ENCODE results near the gene TRIM66. TPM values are rescaled to one million over a fixed set of nuclear protein-coding genes. Genes with fewer than 3 reads are reported as not detected.

Gene TRIM66
- total RNA-seq, 1 donor from 2014 or later, result 3.9 TPM

DNA sequence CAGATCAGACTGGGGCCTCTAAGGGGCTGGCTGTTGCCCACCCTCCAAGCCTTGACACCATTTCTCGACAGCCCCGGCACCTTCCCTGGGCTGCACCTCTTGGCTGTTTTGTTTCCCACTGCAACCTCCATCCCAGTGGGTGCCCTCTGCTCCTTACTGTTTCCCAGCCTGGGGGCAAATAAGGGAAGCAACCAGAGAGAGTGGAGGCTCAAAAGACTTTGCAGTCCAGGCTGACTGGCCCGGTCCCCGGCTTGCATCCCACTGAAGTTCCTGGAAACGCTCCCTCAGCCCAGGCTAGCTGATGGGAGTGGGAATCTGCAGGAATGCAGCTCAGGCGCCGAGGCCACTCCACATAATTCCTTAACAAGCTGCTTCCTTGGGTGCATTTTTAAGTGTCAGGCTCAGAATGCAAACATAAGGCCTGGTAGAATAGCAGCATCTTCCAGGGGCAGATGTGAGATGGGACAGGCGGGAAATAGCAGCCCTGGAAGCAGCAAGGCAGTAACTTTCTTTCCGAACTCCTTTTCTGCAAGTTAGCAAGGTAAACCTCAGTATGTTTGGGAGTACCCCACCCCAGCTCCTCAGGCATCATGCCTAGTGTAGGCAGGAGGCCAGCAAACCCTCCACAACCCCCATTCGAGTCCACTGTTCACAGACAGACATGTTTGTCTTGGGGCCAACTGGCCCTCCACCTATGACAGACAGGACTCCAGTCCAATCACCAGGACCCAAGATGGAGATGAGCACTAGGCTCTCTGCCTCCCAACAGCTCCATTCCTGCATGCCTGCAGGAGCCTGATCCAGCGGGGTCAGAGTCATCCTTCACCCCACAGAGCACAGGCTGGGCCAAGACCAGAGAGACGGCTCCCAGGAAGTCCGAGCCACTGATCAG lies 39.4 kb upstream of the TRIM66 start:
- intact Hi-C loops (cut with DNase I), result no loop called here
- H3K27ac ChIP-seq, result peak overlapping the region; percentile 89 to 91
- H3K4me3 ChIP-seq, result no peak overlapping the region
- H3K4me1 ChIP-seq, result peaks cover 27 to 66% of the 10 kb centered on the region in 2 donors
- H3K36me3 ChIP-seq, result peaks cover 5 to 6% of the 10 kb centered on the region in 2 donors
- no peak for TF ChIP-seq CTCF (IDR thresholded peaks at IDR 0.05)
- H3K27me3 ChIP-seq, result no peaks in the 10 kb centered on the region
- no peak for DNase-seq (ENCODE audit: low spot score in 2 of 2)
- no peaks in the 10 kb centered on the region for H3K9me3 ChIP-seq

DNA sequence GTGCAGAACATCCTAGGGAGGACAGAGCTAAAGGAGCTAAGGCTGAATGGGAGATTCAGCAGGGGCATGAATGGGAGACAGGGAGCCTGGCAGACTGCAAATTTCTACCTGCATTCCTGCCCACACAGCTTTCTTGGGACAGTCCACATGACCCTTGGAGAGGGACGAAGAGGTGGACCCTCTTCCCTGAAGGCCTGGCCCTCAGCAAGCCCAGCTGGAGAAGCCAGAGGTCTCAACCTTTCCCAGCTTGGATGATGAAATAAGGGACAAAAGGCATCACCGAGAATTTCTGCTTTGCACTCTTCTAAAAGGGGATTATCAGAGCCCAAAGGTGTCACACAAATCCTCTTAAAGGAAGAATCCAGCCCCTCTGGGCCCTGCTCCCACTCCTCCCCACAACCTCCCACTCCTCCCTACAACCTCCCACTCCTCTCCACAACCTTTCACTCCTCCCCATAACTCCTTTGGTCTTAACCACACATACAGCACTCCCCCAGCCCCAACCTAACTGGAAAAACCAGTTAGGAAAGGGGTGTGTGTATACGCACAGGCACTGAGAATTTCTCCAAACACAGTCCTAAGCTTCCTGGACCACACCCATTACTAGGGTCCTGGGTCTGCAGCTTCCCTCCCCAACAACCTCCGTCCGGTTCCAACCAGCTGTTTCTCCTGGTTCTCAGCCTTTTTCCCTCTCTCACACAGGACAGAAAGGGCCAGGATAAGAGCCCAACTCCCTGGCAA lies 38.6 kb upstream of the TRIM66 start:
- intact Hi-C loops (cut with DNase I), result loop anchor here (1.0 kb wide), 1 partner anchor 11 kb away; no protein-coding TSS in a partner anchor
- no peaks in the 10 kb centered on the region for H3K9me3 ChIP-seq
- TF ChIP-seq CTCF (IDR thresholded peaks at IDR 0.05), result no peak
- peaks cover 24 to 65% of the 10 kb centered on the region in 2 donors for H3K4me1 ChIP-seq
- H3K27me3 ChIP-seq, result no peaks in the 10 kb centered on the region
- peak overlapping the region; percentile 89 to 91 for H3K27ac ChIP-seq
- peaks cover 5 to 6% of the 10 kb centered on the region in 2 donors for H3K36me3 ChIP-seq
- no peak overlapping the region for H3K4me3 ChIP-seq
- no peak for DNase-seq (ENCODE audit: low spot score in 2 of 2)

DNA sequence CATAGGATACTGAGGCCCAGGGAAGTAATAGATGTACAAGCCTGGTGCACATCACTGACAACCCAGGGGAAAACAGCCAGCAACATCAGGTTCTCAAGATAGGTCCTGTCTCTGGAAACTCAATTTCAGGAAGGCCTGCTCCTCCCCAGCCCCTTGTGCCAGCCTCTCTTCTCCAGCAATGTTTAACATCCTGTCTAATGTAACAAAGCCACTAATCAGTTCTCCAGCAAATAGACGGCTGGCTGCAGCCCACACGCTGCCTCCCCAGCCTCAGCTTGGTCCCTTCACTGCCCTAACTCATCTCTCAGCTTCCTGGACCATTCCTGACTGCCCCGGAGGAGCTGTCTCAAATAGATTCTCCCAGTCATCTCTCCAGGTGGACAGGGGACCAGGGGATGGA lies 37.9 kb upstream of the TRIM66 start:
- Histone ChIP-seq H3K36me3 (peaks cover 6% of the 10 kb centered on the region in 2 donors), H3K4me3 (no peak overlapping the region), H3K27me3 (no peaks in the 10 kb centered on the region), H3K27ac (peak overlapping the region; percentile 89 to 91), H3K4me1 (peaks cover 24 to 71% of the 10 kb centered on the region in 2 donors), H3K9me3 (no peaks in the 10 kb centered on the region)
- TF ChIP-seq CTCF (IDR thresholded peaks at IDR 0.05), result no peak
- intact Hi-C loops (cut with DNase I), result loop anchor here (1.0 kb wide), 1 partner anchor 12 kb away; no protein-coding TSS in a partner anchor
- DNase-seq (ENCODE audit: low spot score in 2 of 2), result no peak

DNA sequence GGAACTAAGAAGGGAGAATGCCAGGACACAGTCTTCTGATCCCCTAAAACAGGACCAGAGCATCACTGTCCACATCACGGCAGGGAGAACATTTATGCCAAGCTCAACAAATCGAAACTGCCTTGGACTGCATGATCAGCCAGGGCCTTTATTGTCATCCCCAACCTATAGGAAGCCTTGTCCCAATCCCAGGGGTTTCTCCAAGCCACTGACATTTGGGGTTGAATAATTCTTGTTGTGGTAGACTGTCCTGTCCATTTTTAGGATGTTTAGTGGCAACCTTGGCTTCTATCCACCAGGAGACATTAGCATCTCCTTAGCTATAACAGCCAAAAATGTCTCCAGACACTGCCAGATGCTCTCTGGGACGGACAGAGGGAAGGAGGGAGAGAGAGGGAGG lies 37.3 kb upstream of the TRIM66 start:
- DNase-seq (ENCODE audit: low spot score in 2 of 2), result no peak
- no peaks in the 10 kb centered on the region for H3K9me3 ChIP-seq
- intact Hi-C loops (cut with DNase I), result loop anchor here (1.0 kb wide), 1 partner anchor 13 kb away; no protein-coding TSS in a partner anchor
- H3K4me1 ChIP-seq, result peaks cover 24 to 76% of the 10 kb centered on the region in 2 donors
- peaks cover 2 to 6% of the 10 kb centered on the region in 2 donors for H3K36me3 ChIP-seq
- peak overlapping the region in 1 of 2 donors; percentile 22 for H3K4me3 ChIP-seq
- no peak for TF ChIP-seq CTCF (IDR thresholded peaks at IDR 0.05)
- peak overlapping the region; percentile 89 to 91 for H3K27ac ChIP-seq
- no peaks in the 10 kb centered on the region for H3K27me3 ChIP-seq

DNA sequence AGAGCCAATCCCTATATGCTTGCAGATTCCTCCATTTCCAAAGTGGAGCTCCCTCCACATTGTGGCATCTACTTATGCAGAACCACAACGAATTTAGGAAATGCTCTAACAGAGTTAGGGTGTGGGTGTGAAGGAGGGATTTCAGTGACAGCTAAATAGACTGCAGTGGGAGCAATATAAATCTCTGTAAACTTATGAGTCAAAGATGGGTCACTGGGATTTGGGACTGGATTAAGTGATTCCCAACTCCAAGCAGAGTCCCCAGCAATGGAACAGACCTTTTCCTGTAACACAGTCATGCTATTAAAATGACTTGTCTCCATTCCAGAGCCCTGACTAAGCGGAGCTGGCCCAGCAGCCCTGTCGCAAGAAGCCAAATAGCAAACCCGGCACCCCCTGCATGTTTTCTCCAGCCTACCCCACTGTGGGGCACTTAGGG lies 36.8 kb upstream of the TRIM66 start:
- H3K27me3 ChIP-seq, result no peaks in the 10 kb centered on the region
- intact Hi-C loops (cut with DNase I), result no loop called here
- no peak for TF ChIP-seq CTCF (IDR thresholded peaks at IDR 0.05)
- DNase-seq (ENCODE audit: low spot score in 2 of 2), result peak; percentile 33 to 89
- peaks cover 0 to 4% of the 10 kb centered on the region in 2 donors for H3K36me3 ChIP-seq
- H3K4me1 ChIP-seq, result peaks cover 24 to 78% of the 10 kb centered on the region in 2 donors
- H3K27ac ChIP-seq, result peak overlapping the region; percentile 89 to 91
- peak overlapping the region in 1 of 2 donors; percentile 22 for H3K4me3 ChIP-seq
- no peaks in the 10 kb centered on the region for H3K9me3 ChIP-seq
